Measurements from ENCODE around the gene TESMIN. TPM values are rescaled to one million over a fixed set of nuclear protein-coding genes. Genes with fewer than 3 reads are reported as not detected.

The TESMIN gene
- total and polyA plus RNA-seq, 12 donors, result 0.42 to 6.6 (median 2.6) TPM

- no peak overlapping the region for H3K27ac ChIP-seq
- H3K9me3 ChIP-seq (replicated peaks in 1 of 3), result no peaks in the 10 kb centered on the region
- no peak overlapping the region for H3K4me3 ChIP-seq
- H3K27me3 ChIP-seq, result no peaks in the 10 kb centered on the region
- no peaks in the 10 kb centered on the region for H3K4me1 ChIP-seq (replicated peaks in 1 of 2)
- TF ChIP-seq CTCF (IDR thresholded peaks at IDR 0.05) (no peak), POLR2A (IDR thresholded peaks at IDR 0.05) (no peak)
- WGBS, 4 donors, result 95 to 96% (median 96%) methylated on average over 8 of the region's 8 CpGs
- DNase-seq, result no peak
- peaks cover 0 to 72% of the 10 kb centered on the region in 2 donors for H3K36me3 ChIP-seq (replicated peaks in 1 of 2)
- intact Hi-C loops (cut with DNase I), result no loop called here
Observed at GRCh38 chr11:68766786-68767185, 15.5 kb upstream of the TESMIN start.

DNA sequence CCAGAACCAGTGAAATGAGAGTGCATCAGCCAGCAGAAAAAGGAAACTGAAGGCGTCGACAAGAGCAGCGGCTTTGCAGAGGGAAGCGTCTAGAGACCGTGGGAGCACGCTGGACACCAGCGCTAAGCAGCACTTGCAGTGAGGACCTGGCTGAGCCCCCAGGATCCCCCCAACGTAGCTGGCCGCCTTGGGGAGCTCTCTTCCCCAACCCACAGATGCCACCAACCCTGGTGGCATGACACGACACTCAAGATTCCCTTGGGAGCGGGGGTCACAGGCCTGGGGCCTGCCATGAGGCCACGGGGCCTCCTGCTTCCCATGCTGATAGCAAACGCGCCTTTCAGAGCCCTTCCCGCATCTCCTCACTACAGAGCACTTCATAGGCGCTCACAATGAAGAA, 13.4 kb upstream of the TESMIN start:
- DNase-seq, result no peak
- Histone ChIP-seq H3K36me3 (replicated peaks in 1 of 2) (peaks cover 0 to 72% of the 10 kb centered on the region in 2 donors), H3K4me3 (no peak overlapping the region), H3K27ac (no peak overlapping the region), H3K27me3 (no peaks in the 10 kb centered on the region), H3K9me3 (replicated peaks in 1 of 3) (no peaks in the 10 kb centered on the region), H3K4me1 (replicated peaks in 1 of 2) (no peaks in the 10 kb centered on the region)
- WGBS, 4 donors, result 85 to 96% (median 88%) methylated on average over 16 of the region's 16 CpGs
- TF ChIP-seq CTCF (IDR thresholded peaks at IDR 0.05) (no peak), POLR2A (IDR thresholded peaks at IDR 0.05) (no peak)
- intact Hi-C loops (cut with DNase I), result no loop called here

GRCh38 chr11:68763926-68764657, 12.8 kb upstream of the TESMIN start:
- WGBS, 4 donors, result 84 to 92% (median 90%) methylated on average over 11 to 14 of the region's 14 CpGs
- Histone ChIP-seq H3K27ac (no peak overlapping the region), H3K4me3 (no peak overlapping the region), H3K9me3 (replicated peaks in 1 of 3) (no peaks in the 10 kb centered on the region), H3K4me1 (replicated peaks in 1 of 2) (no peaks in the 10 kb centered on the region), H3K27me3 (no peaks in the 10 kb centered on the region), H3K36me3 (replicated peaks in 1 of 2) (peaks cover 0 to 74% of the 10 kb centered on the region in 2 donors)
- intact Hi-C loops (cut with DNase I), result no loop called here
- TF ChIP-seq CTCF (IDR thresholded peaks at IDR 0.05) (no peak), POLR2A (IDR thresholded peaks at IDR 0.05) (no peak)
- DNase-seq, result no peak

DNA sequence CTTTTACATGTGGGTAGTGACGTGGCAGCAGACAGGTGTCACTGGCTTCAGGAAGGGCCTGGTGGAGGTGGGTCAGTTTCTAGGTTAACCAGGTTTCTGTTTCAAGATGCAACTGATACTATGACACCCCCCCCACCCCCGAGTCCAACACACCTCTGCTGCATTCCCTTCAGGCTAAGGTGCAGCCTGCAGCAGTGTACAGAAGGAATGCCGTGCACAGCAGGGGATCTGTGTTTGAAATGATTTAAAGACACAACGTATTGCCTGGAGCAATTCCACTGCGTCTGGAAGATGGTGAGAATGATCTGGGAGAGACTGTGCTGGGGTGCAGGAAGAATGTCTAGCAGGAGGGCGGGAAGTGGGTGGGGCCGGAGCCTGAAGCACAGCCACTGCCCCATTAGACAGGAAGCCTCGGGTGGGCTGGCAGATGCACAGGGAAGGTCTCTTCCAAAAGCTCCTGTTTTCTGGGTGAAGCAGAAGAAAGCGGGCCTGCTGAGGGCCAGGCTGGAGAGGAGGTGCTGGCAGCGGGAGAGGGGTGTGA, 11.9 kb upstream of the TESMIN start:
- DNase-seq, result no peak
- H3K27me3 ChIP-seq, result no peaks in the 10 kb centered on the region
- H3K4me3 ChIP-seq, result no peak overlapping the region
- H3K36me3 ChIP-seq (replicated peaks in 1 of 2), result peaks cover 0 to 74% of the 10 kb centered on the region in 2 donors
- no peaks in the 10 kb centered on the region for H3K4me1 ChIP-seq (replicated peaks in 1 of 2)
- H3K27ac ChIP-seq, result no peak overlapping the region
- intact Hi-C loops (cut with DNase I), result no loop called here
- WGBS, 4 donors, result 72 to 86% (median 79%) methylated on average over 9 to 10 of the region's 10 CpGs
- H3K9me3 ChIP-seq (replicated peaks in 1 of 3), result no peaks in the 10 kb centered on the region
- TF ChIP-seq POLR2A (IDR thresholded peaks at IDR 0.05) (no peak), CTCF (IDR thresholded peaks at IDR 0.05) (no peak)
